Colonic mucosa (tissue), 4 donors: ENCODE measurements around the gene SYT8. TPM values are rescaled to one million over a fixed set of nuclear protein-coding genes. Genes with fewer than 3 reads are reported as not detected.
A peak's percentile ranks its signal among the peaks of the same experiment; 100 is the strongest.

Experiments used
- DNase-seq: peaks from one replicate; pipeline ENCODE4 v3.0.0-alpha.2; 2020
- H3K27ac ChIP-seq: fragments of 200-600 bp; one replicate; pipeline ENCODE4 v1.8.0; 2021
- H3K27me3 ChIP-seq: fragments of 200-600 bp; one replicate; pipeline ENCODE4 v1.8.0; 2021
- H3K36me3 ChIP-seq: fragments of 200-600 bp; one replicate; pipeline ENCODE4 v1.8.0; 2021
- H3K4me1 ChIP-seq: fragments of 200-600 bp; one replicate; pipeline ENCODE4 v1.8.0; 2021; ENCODE audit warnings: mild to moderate bottlenecking
- H3K4me3 ChIP-seq: fragments of 200-600 bp; one replicate; pipeline ENCODE4 v1.8.0; 2021
- H3K9ac ChIP-seq, 2 donors: one replicate each; pipeline ENCODE4 v1.7.0; 2013; ENCODE audit warnings: control low read depth in 2 of 2, low read depth in 2 of 2, low read length in 2 of 2
- H3K9me3 ChIP-seq: fragments of 200-600 bp; one replicate; pipeline ENCODE4 v1.8.0; 2021
- CTCF ChIP-seq: fragments of 200-600 bp; IDR thresholded peaks from one replicate; pipeline ENCODE4 v1.8.0; 2022; ENCODE audit warnings: antibody characterized with exemption, mild to moderate bottlenecking
- intact Hi-C: fragments of 100-400 bp; cut with DNase I; formaldehyde crosslinking; loops from one replicate; pipeline ENCODE4 v1.14.1; 2022
- total RNA-seq, 2 donors: library from RNA; stranded (reverse); fragmentation: NEBNext Ultra II Directional in 1 of 2; extraction: Animal tissue kit (Norgen Biotek cat#: 25700) in 1 of 2; gene quantifications; one replicate each; pipeline ENCODE4 v1.2.1, GENCODE V29; 2021
- donor health status: healthy.
- donor health status: DM: no; HTN: no; CAD: no.
- donor health status: DM: no; HTN: no; CAD: no.

The SYT8 gene
- total RNA-seq, 2 donors from 2014 or later: 1.7 to 3.5 TPM

GRCh38 chr11:1836011-1836945, 1.5 kb downstream of the SYT8 start:
- Histone ChIP-seq H3K36me3 (no peaks in the 10 kb centered on the region), H3K9ac (no peak overlapping the region), H3K4me1 (peaks cover 25% of the 10 kb centered on the region), H3K27ac (no peak overlapping the region), H3K9me3 (no peaks in the 10 kb centered on the region), H3K4me3 (no peak overlapping the region), H3K27me3 (no peaks in the 10 kb centered on the region)
- DNase-seq: no peak
- intact Hi-C loops: loop anchor here (5.0 kb wide), 1 partner anchor 316 kb away; no protein-coding TSS in a partner anchor
- TF ChIP-seq CTCF: no peak

- peak; percentile 88 for TF ChIP-seq CTCF
- intact Hi-C loops: loop anchor here (5.0 kb wide), 1 partner anchor 315 kb away; no protein-coding TSS in a partner anchor
- Histone ChIP-seq H3K9me3 (no peaks in the 10 kb centered on the region), H3K9ac (peak overlapping the region in 1 of 2 donors; percentile 14), H3K4me1 (peaks cover 14% of the 10 kb centered on the region), H3K27me3 (no peaks in the 10 kb centered on the region), H3K27ac (no peak overlapping the region), H3K36me3 (no peaks in the 10 kb centered on the region), H3K4me3 (no peak overlapping the region)
- peak; percentile 64 for DNase-seq
Measured at GRCh38 chr11:1837171-1838076, 2.6 kb downstream of the SYT8 start.

- peak overlapping the region in 1 of 2 donors; percentile 14 for H3K9ac ChIP-seq
- H3K4me1 ChIP-seq: peaks cover 9% of the 10 kb centered on the region
- no peak for DNase-seq
- H3K27ac ChIP-seq: no peak overlapping the region
- no peak overlapping the region for H3K4me3 ChIP-seq
- H3K27me3 ChIP-seq: no peaks in the 10 kb centered on the region
- intact Hi-C loops: loop anchor here (5.0 kb wide), 1 partner anchor 314 kb away; no protein-coding TSS in a partner anchor
- TF ChIP-seq CTCF: no peak
- H3K9me3 ChIP-seq: no peaks in the 10 kb centered on the region
- no peaks in the 10 kb centered on the region for H3K36me3 ChIP-seq
Measured at GRCh38 chr11:1838077-1838425, 3.3 kb downstream of the SYT8 start.

- no peaks in the 10 kb centered on the region for H3K36me3 ChIP-seq
- no peaks in the 10 kb centered on the region for H3K9me3 ChIP-seq
- no peak within 1 kb of the TSS for H3K4me3 ChIP-seq
- peaks cover 7% of the 10 kb centered on the region for H3K4me1 ChIP-seq
- H3K27ac ChIP-seq: no peak within 1 kb of the TSS
- DNase-seq: no peak
- H3K27me3 ChIP-seq: no peaks in the 10 kb centered on the region
- H3K9ac ChIP-seq: peak within 1 kb of the TSS in 1 of 2 donors; percentile 14
- intact Hi-C loops: loop anchor here (5.0 kb wide), 1 partner anchor 314 kb away; no protein-coding TSS in a partner anchor
- TF ChIP-seq CTCF: no peak
Measured at GRCh38 chr11:1838426-1839144, 3.8 kb downstream of the SYT8 start, which contains the start of gene TNNI2. TSS of gene TNNI2 (plus strand) at chr11:1838981. CDS start at chr11:1839697, 716 bp downstream.
